Fibroblast of skin of abdomen (primary cell): ENCODE measurements around the gene MTMR3.

Experiments
- DNase-seq: peaks from one replicate; pipeline ENCODE4 v3.0.0-alpha.2; 2013

The MTMR3 gene

GRCh38 chr22:29916007-29916544 is 33.1 kb downstream of the MTMR3 start:
- no peak for DNase-seq

- no peak for DNase-seq
Observed at GRCh38 chr22:29917052-29917902, 34.3 kb downstream of the MTMR3 start.

GRCh38 chr22:29925402-29925801 is 42.4 kb downstream of the MTMR3 start:
- no peak for DNase-seq

- DNase-seq, result no peak
Observed at GRCh38 chr22:29926057-29926456, 43.1 kb downstream of the MTMR3 start.

GRCh38 chr22:29932136-29932535 is 49.2 kb downstream of the MTMR3 start:
- no peak for DNase-seq

GRCh38 chr22:29933619-29934018 is 50.6 kb downstream of the MTMR3 start:
- no peak for DNase-seq

GRCh38 chr22:29934596-29934995 is 51.6 kb downstream of the MTMR3 start:
- no peak for DNase-seq

- DNase-seq, result no peak
Observed at GRCh38 chr22:29936186-29936585, 53.2 kb downstream of the MTMR3 start.

- no peak for DNase-seq
Observed at GRCh38 chr22:29937940-29938693, 55.1 kb downstream of the MTMR3 start.

- DNase-seq, result no peak
Observed at GRCh38 chr22:29940526-29940925, 57.6 kb downstream of the MTMR3 start.

GRCh38 chr22:29944339-29944738 is 61.4 kb downstream of the MTMR3 start:
- peak; percentile 14 for DNase-seq

- no peak for DNase-seq
Observed at GRCh38 chr22:29945435-29945834, 62.5 kb downstream of the MTMR3 start.

GRCh38 chr22:29946220-29946619 is 63.2 kb downstream of the MTMR3 start:
- DNase-seq, result no peak

- peak; percentile 53 for DNase-seq
Observed at GRCh38 chr22:29947410-29948384, 64.7 kb downstream of the MTMR3 start.

GRCh38 chr22:29948385-29948769 is 65.4 kb downstream of the MTMR3 start:
- no peak for DNase-seq

GRCh38 chr22:29949872-29950271 is 66.9 kb downstream of the MTMR3 start:
- no peak for DNase-seq

GRCh38 chr22:29951791-29952413 is 68.9 kb downstream of the MTMR3 start:
- DNase-seq, result no peak

- no peak for DNase-seq
Observed at GRCh38 chr22:29954203-29954855, 71.4 kb downstream of the MTMR3 start.

- DNase-seq, result no peak
Observed at GRCh38 chr22:29956680-29957079, 73.7 kb downstream of the MTMR3 start.

- DNase-seq, result no peak
Observed at GRCh38 chr22:29958170-29958569, 75.2 kb downstream of the MTMR3 start.

GRCh38 chr22:29964776-29965175 is 81.8 kb downstream of the MTMR3 start:
- no peak for DNase-seq
